ENCODE results near the gene TAF4. TPM values are rescaled to one million over a fixed set of nuclear protein-coding genes. Genes with fewer than 3 reads are reported as not detected.

The TAF4 gene
- total and polyA plus RNA-seq, 2 donors (not counting 3 experiments of a cell fraction or from before 2014, with no cell fraction given): 6.1 to 19.5 TPM

DNA sequence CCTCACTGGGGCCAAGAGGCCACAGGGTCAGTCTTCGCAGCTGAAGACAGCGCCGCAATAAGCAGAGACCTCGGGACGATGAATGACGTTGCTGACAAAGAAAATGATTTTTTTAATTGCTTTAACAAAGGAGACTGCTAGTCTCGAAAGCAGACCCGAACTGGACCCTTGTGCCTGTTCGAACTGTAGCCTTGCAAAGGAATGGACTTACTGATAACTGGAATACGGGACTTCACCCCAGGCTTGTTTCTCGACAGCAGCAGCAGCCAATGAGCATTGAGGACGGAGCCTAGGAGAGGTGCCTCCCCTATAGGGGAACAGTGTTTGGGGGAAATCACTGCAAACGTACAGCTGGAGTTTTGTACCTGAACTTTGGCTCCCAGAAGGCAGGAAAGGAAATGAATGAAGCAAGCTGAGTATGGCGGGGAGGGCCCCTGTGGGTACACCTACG lies 1.3 kb upstream of the TAF4 start:
- no TSS peak for BruUV-seq (replicated peaks)
- no peaks in the 10 kb centered on the region for H4K20me1 ChIP-seq (replicated peaks; ENCODE audit: control insufficient read depth, extremely low read depth, insufficient read depth, low read length)
- no peak for TF ChIP-seq JUN (IDR thresholded peaks at IDR 0.05; ENCODE audit: borderline replicate concordance, insufficient read depth, insufficient read length, low read depth)
- TF ChIP-seq, protein P1, sequence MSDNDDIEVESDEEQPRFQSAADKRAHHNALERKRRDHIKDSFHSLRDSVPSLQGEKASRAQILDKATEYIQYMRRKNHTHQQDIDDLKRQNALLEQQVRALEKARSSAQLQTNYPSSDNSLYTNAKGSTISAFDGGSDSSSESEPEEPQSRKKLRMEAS (IDR thresholded peaks at IDR 0.05; ENCODE audit: insufficient read depth, insufficient read length): no peak
- TF ChIP-seq, protein P2, sequence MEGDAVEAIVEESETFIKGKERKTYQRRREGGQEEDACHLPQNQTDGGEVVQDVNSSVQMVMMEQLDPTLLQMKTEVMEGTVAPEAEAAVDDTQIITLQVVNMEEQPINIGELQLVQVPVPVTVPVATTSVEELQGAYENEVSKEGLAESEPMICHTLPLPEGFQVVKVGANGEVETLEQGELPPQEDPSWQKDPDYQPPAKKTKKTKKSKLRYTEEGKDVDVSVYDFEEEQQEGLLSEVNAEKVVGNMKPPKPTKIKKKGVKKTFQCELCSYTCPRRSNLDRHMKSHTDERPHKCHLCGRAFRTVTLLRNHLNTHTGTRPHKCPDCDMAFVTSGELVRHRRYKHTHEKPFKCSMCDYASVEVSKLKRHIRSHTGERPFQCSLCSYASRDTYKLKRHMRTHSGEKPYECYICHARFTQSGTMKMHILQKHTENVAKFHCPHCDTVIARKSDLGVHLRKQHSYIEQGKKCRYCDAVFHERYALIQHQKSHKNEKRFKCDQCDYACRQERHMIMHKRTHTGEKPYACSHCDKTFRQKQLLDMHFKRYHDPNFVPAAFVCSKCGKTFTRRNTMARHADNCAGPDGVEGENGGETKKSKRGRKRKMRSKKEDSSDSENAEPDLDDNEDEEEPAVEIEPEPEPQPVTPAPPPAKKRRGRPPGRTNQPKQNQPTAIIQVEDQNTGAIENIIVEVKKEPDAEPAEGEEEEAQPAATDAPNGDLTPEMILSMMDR (IDR thresholded peaks at IDR 0.05; ENCODE audit: extremely low read depth in 1 of 2, insufficient read depth in 1 of 2, low read depth in 1 of 2, low read length in 2 of 2): no peak
- no peak for TF ChIP-seq MYC (IDR thresholded peaks at IDR 0.05; ENCODE audit: low read depth, low read length)
- no peak for TF ChIP-seq POLR2AphosphoS5 (IDR thresholded peaks at IDR 0.05; ENCODE audit: insufficient read depth, low read depth, low read length)
- TF ChIP-seq GATA2 (IDR thresholded peaks at IDR 0.05; ENCODE audit: insufficient read depth, insufficient read length, low read depth, low read length): no peak
- TF ChIP-seq EZH2 (IDR thresholded peaks at IDR 0.05; ENCODE audit: borderline replicate concordance, low read depth, low read length, severe bottlenecking): no peak
- TF ChIP-seq FOS (IDR thresholded peaks at IDR 0.05; ENCODE audit: borderline replicate concordance, insufficient read depth, low read length): no peak
- TF ChIP-seq POLR2A (IDR thresholded peaks at IDR 0.05; ENCODE audit: low read depth, low read length): no peak
- ChIA-PET POLR2A (interaction anchor here (0.5 to 2.3 kb wide), 5 partner anchors 25 to 76 kb away, joined by 3 to 18 read pairs (median 3); partner anchors contain the start of genes LSM14B, PSMA7 and SS18L1), CTCF (interaction anchor here (1.5 kb wide), 1 partner anchor 41 kb away, joined by 5 read pairs; no protein-coding TSS in a partner anchor)
- H3K27ac ChIP-seq (ENCODE audit: insufficient read depth, low read depth, low read length): no peak overlapping the region
- H3K9me1 ChIP-seq (replicated peaks; ENCODE audit: control insufficient read depth, extremely low read depth, insufficient read depth, low read length): no peaks in the 10 kb centered on the region
- H3K4me2 ChIP-seq (ENCODE audit: insufficient read depth, low read length): peak overlapping the region; percentile 91
- H3K27me3 ChIP-seq (ENCODE audit: control insufficient read depth in 2 of 2, insufficient read depth in 2 of 2, low read length in 2 of 2): no peaks in the 10 kb centered on the region
- no peaks in the 10 kb centered on the region for H3K9me3 ChIP-seq (replicated peaks; ENCODE audit: control insufficient read depth, insufficient read depth, low read length)
- peak overlapping the region; percentile 41 for H2AFZ ChIP-seq (ENCODE audit: low read depth, low read length)
- no peaks in the 10 kb centered on the region for H3K36me3 ChIP-seq (ENCODE audit: control insufficient read depth in 2 of 2, extremely low read depth in 1 of 2, insufficient read depth in 2 of 2, low read length in 2 of 2)
- FAIRE-seq (peak; percentile 80), DNase-seq (ENCODE audit: low read depth, low spot score) (no peak)
- peak overlapping the region; percentile 9 to 48 (median 46) for H3K4me3 ChIP-seq (replicated peaks in 1 of 3; ENCODE audit: insufficient read depth in 1 of 3, low read depth in 1 of 3, low read length in 3 of 3)
- dilution Hi-C loops (cut with MboI; ENCODE audit: extremely low pct_ligation_motif_present, low sequenced_read_pairs): no loop called here
- peak overlapping the region; percentile 66 for H3K9ac ChIP-seq (replicated peaks; ENCODE audit: extremely low read depth, insufficient read depth, low read length)
- intact Hi-C loops (cut with micrococcal nuclease): loop anchor here (1.0 to 5.0 kb wide), 3 partner anchors 55 to 115 kb away; partner anchors contain the start of genes LSM14B and MTG2
- peaks cover 22% of the 10 kb centered on the region for H3K79me2 ChIP-seq (ENCODE audit: control insufficient read depth, insufficient read depth, low read length)
- peaks cover 16% of the 10 kb centered on the region for H3K4me1 ChIP-seq (ENCODE audit: control insufficient read depth, extremely low read depth, insufficient read depth, low read length)

All from endothelial cell of umbilical vein (primary cell).